ENCODE data around the gene SYNM. TPM values are rescaled to one million over a fixed set of nuclear protein-coding genes. Genes with fewer than 3 reads are reported as not detected.
"Not testable (repeated sequence)": the region's sequence is repeated elsewhere in the genome, so short reads cannot be mapped to it uniquely, and the experiment has no call there.

The SYNM gene
- total RNA-seq, 3 donors from 2014 or later = 0.42 to 0.60 (median 0.53) TPM

GRCh38 chr15:99109555-99110021 lies 4.7 kb downstream of the SYNM start:
- no peaks in the 10 kb centered on the region for H3K9me3 Mint-ChIP-seq
- no peak overlapping the region for H3K4me3 Mint-ChIP-seq
- DNase-seq (no peak), ATAC-seq (no peak)
- peaks cover 11% of the 10 kb centered on the region for H3K4me1 Mint-ChIP-seq (ENCODE audit: low read depth)
- H3K27me3 Mint-ChIP-seq (ENCODE audit: low read depth) = peaks cover 23% of the 10 kb centered on the region
- H3K36me3 Mint-ChIP-seq (ENCODE audit: insufficient read depth) = no peaks in the 10 kb centered on the region

DNA sequence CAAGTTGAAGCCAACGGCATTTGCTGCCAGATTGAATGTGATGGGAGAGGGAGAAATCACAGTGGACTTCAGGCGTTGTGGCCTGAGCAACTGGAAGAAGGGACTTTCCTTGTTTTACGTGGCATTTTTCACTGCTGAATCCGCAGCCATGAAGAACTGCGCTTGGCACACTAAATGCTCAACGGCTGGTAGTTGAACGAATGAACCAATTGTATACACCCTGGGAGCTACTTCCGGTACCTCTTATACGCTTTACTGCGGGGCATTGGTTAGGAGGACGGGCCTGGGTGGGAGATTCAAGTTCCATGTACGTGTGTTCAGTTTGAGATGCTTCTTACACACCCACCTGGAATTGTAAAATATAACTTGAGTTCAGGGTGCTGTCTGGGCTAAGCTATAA lies 5.2 kb downstream of the SYNM start:
- ATAC-seq = no peak
- Mint-ChIP-seq H3K36me3 (ENCODE audit: insufficient read depth) (no peaks in the 10 kb centered on the region), H3K4me1 (ENCODE audit: low read depth) (peaks cover 11% of the 10 kb centered on the region), H3K9me3 (no peaks in the 10 kb centered on the region), H3K4me3 (no peak overlapping the region), H3K27me3 (ENCODE audit: low read depth) (peaks cover 23% of the 10 kb centered on the region)
- DNase-seq = no peak

GRCh38 chr15:99110581-99111320 lies 5.9 kb downstream of the SYNM start:
- H3K36me3 Mint-ChIP-seq (ENCODE audit: insufficient read depth) = no peaks in the 10 kb centered on the region
- H3K9me3 Mint-ChIP-seq = no peaks in the 10 kb centered on the region
- ATAC-seq (no peak), DNase-seq (no peak)
- H3K27me3 Mint-ChIP-seq (ENCODE audit: low read depth) = peaks cover 23% of the 10 kb centered on the region
- H3K4me3 Mint-ChIP-seq = no peak overlapping the region
- peaks cover 11% of the 10 kb centered on the region for H3K4me1 Mint-ChIP-seq (ENCODE audit: low read depth)

DNA sequence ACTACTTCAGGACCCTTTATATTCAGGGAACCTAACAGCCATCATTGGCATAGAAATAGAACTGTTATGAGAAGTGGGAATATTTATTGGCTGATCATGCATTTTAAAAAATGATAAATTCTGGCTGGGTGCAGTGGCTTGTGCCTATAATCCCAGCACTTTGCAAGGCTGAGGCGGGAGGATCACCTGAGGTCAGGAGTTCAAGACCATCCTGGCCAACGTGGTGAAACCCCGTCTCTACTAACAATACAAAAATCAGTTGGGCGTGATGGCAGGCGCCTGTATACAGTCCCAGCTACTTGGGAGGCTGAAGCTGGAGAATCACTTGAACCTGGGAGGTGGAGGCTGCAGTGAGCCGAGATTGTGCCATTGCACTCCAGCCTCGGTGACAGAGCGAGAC lies 6.8 kb downstream of the SYNM start:
- not testable (repeated sequence) for H3K4me1 Mint-ChIP-seq (ENCODE audit: low read depth); H3K36me3 Mint-ChIP-seq (ENCODE audit: insufficient read depth); ATAC-seq; H3K9me3 Mint-ChIP-seq; DNase-seq; H3K4me3 Mint-ChIP-seq
- H3K27me3 Mint-ChIP-seq (ENCODE audit: low read depth) = peaks cover 18% of the 10 kb centered on the region

DNA sequence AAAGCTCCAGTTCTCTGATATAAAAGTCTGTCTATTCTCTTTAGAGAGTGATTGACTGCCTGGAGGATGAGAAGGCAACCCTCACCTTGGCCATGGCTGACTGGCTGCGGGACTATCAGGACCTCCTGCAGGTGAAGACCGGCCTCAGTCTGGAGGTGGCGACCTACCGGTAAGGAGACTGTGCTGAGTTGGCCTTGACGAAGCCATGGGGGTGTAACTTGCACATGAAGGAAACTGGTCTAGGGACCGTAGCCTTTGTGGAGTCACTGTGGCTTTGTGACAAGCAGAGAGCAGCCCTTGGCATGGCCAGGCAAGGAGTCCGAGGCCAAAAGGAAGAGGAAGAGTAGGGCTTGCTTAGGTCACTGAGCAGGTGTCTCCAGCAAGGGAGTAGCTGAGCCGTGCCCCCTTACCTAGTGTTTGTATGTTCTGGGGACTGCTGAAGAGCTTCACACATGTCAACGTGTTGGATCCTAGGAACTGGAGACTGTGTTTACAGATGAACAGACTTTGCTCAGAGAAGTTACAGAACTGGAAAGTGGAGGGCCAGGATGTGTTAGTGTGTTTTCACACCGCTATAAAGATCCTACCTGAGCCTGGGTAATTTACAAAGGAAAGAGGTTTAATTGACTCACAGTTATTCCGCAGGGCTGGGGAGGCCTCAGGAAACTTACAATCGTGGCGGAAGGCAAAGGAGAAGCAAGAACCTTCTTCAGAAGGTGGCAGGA lies 8.8 kb downstream of the SYNM start:
- Mint-ChIP-seq H3K9me3 (no peaks in the 10 kb centered on the region), H3K36me3 (ENCODE audit: insufficient read depth) (no peaks in the 10 kb centered on the region), H3K27me3 (ENCODE audit: low read depth) (peaks cover 3% of the 10 kb centered on the region), H3K4me3 (no peak overlapping the region), H3K4me1 (ENCODE audit: low read depth) (peaks cover 4% of the 10 kb centered on the region)
- ATAC-seq = no peak
- DNase-seq = no peak

DNA sequence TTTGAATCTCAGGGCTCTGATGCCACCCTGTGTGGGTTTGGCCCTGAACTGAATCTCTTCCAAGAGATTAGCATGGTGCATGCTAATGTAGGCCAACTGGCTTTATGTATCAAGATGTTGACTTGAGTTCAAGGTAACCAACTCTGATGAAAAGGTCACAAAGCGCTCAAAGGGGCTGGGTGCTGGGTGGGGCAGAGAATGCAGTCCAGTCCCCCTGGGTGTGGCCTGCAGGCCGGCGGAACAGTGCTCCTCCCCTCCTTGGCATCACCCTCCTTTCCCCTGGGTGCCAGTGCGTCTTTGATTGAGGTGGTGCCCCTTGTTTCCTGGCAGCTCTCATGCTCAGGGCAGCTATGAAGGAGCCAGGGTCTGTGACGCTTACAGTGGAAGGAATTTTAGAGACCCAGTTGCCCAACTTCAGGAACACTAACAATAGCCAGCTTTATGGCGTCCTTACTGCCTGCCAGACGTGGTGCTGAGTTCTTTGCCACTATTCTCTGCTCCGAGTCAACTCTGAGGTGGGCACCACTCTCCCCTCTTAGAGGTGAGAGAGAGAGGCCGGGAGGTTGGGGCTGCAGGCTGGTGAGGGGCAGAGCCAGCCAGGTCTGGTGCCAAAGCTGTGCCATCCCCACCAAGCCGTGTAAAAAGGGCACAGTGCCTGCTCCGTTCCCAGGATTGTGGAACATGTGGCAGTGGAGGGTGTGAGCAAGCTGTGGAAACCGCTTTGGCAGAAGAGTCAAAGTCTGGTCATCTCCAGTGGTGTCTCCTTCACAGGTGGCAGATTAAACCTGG lies 9.8 kb downstream of the SYNM start:
- DNase-seq (no peak), ATAC-seq (no peak)
- Mint-ChIP-seq H3K4me3 (no peak overlapping the region), H3K36me3 (ENCODE audit: insufficient read depth) (no peaks in the 10 kb centered on the region), H3K27me3 (ENCODE audit: low read depth) (no peaks in the 10 kb centered on the region), H3K9me3 (no peaks in the 10 kb centered on the region), H3K4me1 (ENCODE audit: low read depth) (peaks cover 4% of the 10 kb centered on the region)

GRCh38 chr15:99115300-99116215 lies 10.7 kb downstream of the SYNM start:
- H3K27me3 Mint-ChIP-seq (ENCODE audit: low read depth) = no peaks in the 10 kb centered on the region
- no peak overlapping the region for H3K4me3 Mint-ChIP-seq
- DNase-seq = no peak
- no peaks in the 10 kb centered on the region for H3K9me3 Mint-ChIP-seq
- no peaks in the 10 kb centered on the region for H3K36me3 Mint-ChIP-seq (ENCODE audit: insufficient read depth)
- peaks cover 4% of the 10 kb centered on the region for H3K4me1 Mint-ChIP-seq (ENCODE audit: low read depth)
- ATAC-seq = no peak

DNA sequence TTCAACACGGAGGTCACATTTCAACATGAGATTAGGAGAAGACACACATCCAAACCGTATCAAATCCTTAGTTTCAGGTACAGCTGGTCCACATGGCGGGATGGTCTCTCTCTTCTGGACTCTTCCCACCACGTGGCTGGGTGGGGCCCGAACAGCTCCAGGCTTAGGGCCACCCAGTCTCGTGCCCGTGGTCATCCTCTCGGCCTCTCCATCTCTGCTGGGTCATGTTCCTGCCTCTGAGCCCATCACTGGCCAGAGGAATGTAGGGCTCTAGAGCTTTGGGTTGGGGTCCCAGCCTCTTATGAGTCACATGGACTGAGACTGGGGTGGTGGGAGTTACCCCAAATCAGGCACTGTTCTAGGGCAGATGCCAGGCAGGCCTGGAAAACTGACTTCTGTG lies 12.2 kb downstream of the SYNM start:
- H3K27me3 Mint-ChIP-seq (ENCODE audit: low read depth) = no peaks in the 10 kb centered on the region
- H3K4me1 Mint-ChIP-seq (ENCODE audit: low read depth) = no peaks in the 10 kb centered on the region
- H3K4me3 Mint-ChIP-seq = no peak overlapping the region
- no peak for DNase-seq
- H3K9me3 Mint-ChIP-seq = no peaks in the 10 kb centered on the region
- no peaks in the 10 kb centered on the region for H3K36me3 Mint-ChIP-seq (ENCODE audit: insufficient read depth)
- ATAC-seq = no peak

GRCh38 chr15:99117563-99118257 lies 12.8 kb downstream of the SYNM start:
- Mint-ChIP-seq H3K4me3 (no peak overlapping the region), H3K9me3 (no peaks in the 10 kb centered on the region), H3K27me3 (ENCODE audit: low read depth) (no peaks in the 10 kb centered on the region), H3K36me3 (ENCODE audit: insufficient read depth) (no peaks in the 10 kb centered on the region), H3K4me1 (ENCODE audit: low read depth) (no peaks in the 10 kb centered on the region)
- ATAC-seq (no peak), DNase-seq (no peak)

GRCh38 chr15:99118258-99118632 lies 13.4 kb downstream of the SYNM start:
- Mint-ChIP-seq H3K4me1 (ENCODE audit: low read depth) (no peaks in the 10 kb centered on the region), H3K4me3 (no peak overlapping the region), H3K9me3 (no peaks in the 10 kb centered on the region), H3K36me3 (ENCODE audit: insufficient read depth) (no peaks in the 10 kb centered on the region), H3K27me3 (ENCODE audit: low read depth) (no peaks in the 10 kb centered on the region)
- DNase-seq (no peak), ATAC-seq (no peak)

DNA sequence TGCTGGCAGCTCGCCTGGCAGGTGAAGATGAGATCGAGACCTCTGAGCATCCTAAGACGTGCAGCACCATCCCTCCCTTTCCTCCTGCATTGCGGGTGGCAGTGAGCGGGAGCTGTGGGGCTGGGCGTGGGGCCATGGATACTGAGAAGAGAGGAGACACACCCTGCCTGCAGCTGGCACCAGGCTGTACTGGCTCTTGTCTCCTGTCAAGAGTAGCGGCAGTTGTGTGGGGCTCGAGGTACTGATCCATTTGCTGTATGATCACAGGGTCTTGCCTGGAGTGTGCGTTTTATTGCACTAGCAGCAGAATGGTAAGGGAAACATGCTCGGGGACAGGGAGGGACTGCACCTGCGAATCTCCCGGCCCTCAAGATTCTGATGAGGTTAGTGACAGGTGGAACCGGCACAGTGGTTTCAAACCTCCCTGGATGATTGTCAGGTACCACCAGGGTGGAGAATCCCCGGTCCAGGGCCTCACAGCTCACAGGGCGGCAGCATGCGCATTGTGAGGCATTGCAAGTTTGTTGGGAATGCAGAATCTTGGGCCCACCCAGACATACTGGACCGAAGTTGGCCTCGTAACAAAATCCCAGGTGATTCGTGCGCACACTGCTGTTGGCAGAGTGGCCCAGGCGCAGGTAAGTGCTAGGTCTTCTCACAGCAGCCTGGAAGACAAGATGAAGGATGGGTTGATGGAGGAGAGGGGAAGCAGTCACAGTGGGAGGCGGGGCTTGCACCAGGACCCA lies 14.1 kb downstream of the SYNM start:
- Mint-ChIP-seq H3K27me3 (ENCODE audit: low read depth) (no peaks in the 10 kb centered on the region), H3K9me3 (no peaks in the 10 kb centered on the region), H3K4me1 (ENCODE audit: low read depth) (no peaks in the 10 kb centered on the region), H3K36me3 (ENCODE audit: insufficient read depth) (no peaks in the 10 kb centered on the region), H3K4me3 (no peak overlapping the region)
- DNase-seq (no peak), ATAC-seq (no peak)

- no peaks in the 10 kb centered on the region for H3K36me3 Mint-ChIP-seq (ENCODE audit: insufficient read depth)
- H3K4me1 Mint-ChIP-seq (ENCODE audit: low read depth) = no peaks in the 10 kb centered on the region
- H3K9me3 Mint-ChIP-seq = no peaks in the 10 kb centered on the region
- no peaks in the 10 kb centered on the region for H3K27me3 Mint-ChIP-seq (ENCODE audit: low read depth)
- DNase-seq = no peak
- H3K4me3 Mint-ChIP-seq = no peak overlapping the region
- ATAC-seq = no peak
These were observed 15.3 kb downstream of the SYNM start for GRCh38 chr15:99120050-99120777.

Data from activated T-cell treated with anti-CD3 and anti-CD28 coated beads, Interleukin-2, amount 50 U/mL, for 4 hours (primary cell).